Left renal pelvis (tissue), 4 donors: ENCODE results near the gene POU6F2. TPM values are rescaled to one million over a fixed set of nuclear protein-coding genes. Genes with fewer than 3 reads are reported as not detected.
"Not testable (repeated sequence)": the region's sequence is repeated elsewhere in the genome, so short reads cannot be mapped to it uniquely, and the experiment has no call there.

Experiments
- DNase-seq, 4 donors: peaks; one replicate each; pipeline ENCODE4 v3.0.0-alpha.2; 2013; ENCODE audit warnings: low read depth in 4 of 4, low spot score in 3 of 4
- polyA plus RNA-seq, 4 donors: library from polyadenylated mRNA; unstranded; fragments of 120-200 nt; gene quantifications; one replicate each; pipeline ENCODE4 v1.2.1, GENCODE V29; 2013; ENCODE audit not compliant: insufficient read length in 4 of 4

Gene POU6F2
- polyA plus RNA-seq, result under 1 TPM; 0.03 to 0.33 (median 0.15) TPM

DNA sequence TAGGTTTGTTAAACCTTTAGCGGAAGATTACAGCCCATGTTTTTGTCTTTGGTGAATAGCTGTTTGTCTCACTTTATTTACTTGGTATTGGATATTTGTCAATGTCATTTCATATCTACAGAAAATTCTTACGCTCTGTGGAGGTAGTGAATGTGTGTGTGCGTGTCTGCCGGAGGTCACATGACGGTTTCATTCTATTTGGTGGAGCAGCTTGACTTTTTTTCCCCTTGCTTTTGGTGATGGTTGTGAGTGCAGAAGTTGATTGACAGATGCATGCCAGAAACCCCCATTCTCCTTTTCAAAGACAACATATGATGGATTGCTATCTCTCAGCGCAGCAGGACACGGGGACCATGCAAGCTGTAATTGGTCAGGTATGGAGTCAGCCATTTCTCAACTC is at the start of gene POU6F2:
Gene POU6F2, plus strand, starts transcription at position 225 of the 400 bp plus-strand sequence. Its CDS starts 45 bp downstream, at position 270.
- DNase-seq, result no peak

DNA sequence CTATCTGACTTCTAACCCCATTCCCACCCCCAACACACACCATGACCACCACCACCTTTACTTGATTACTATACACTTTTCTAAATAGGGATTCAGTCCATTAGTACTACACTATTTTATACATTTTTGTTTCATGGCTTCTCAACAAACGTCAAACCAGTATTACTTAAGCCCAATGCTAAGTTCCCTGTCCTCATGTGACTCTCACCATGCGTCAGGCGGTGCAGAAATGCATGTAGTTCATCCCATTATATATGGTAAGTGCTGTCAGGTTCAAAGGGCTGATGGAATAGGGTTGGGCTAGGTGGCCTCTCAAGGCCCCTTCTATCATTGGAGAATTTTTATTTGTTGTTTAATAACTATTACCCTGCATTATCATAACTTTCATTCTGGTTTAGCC is 49.2 kb upstream of the POU6F2 start:
- DNase-seq, result no peak

- DNase-seq, result no peak
Observed at GRCh38 chr7:38929460-38930171, 48.1 kb upstream of the POU6F2 start.

GRCh38 chr7:38932509-38933168 is 45.1 kb upstream of the POU6F2 start:
- peak in 3 of 4 donors; percentile 39 to 50 (median 41) for DNase-seq

DNA sequence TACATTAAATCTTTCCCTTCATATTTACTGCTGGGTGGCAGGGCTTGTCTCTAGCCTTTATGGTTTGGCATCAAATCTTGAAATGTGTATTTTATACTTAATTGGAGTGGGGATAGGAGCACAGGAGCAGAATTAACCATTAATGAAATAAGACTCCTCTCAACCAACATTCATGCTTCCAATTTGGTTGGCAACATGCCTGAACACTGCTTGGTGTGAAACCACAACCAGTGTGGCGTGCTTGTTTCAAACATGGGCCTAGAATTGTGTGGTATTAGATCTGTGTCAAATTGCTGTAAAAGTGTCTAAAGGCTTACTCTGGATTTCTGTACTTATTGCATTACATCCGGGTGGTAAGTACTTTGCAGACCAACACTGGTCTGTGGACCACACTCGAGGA is 43.7 kb upstream of the POU6F2 start:
- no peak for DNase-seq

DNA sequence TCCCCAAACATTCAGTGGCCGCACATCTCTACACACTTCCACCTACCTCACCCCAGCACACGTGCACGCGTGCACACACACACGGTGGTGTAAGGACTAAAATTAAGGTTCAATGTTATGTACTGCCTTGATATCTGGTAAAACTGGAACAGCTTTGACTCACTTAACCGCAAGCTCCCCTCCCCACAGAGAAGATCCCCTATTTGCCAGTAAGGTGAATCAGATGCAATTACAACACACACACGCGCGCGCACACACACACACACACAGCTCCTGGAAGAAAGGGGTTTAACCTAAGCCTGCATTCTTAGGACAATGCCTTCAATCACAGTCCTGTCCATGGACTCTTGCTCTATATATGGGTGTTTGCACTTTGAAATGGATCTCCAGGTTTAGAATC is 43.2 kb upstream of the POU6F2 start:
- DNase-seq, result no peak

GRCh38 chr7:38936641-38937040 is 41.1 kb upstream of the POU6F2 start:
- DNase-seq, result no peak

GRCh38 chr7:38938001-38938485 is 39.7 kb upstream of the POU6F2 start:
- DNase-seq, result no peak

DNA sequence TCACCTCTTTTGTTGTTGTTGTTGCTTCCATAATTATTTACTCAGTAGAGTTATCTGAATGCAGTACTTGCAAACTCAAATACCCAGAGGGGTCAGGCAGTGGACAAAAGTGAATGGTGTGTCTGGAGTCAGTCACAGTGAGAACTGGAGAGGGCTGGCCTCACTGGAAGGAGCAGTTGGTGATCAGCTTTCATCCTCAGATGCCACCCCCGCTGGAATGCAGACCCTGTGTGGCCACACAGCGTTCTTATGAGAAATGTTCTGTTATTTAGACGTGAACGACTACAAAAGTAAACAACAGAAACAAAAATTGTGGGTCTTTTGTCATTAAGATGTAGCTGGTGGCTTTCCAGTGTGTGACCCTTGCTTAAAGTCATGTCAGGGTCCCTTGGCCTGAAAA is 39.1 kb upstream of the POU6F2 start:
- no peak for DNase-seq

DNA sequence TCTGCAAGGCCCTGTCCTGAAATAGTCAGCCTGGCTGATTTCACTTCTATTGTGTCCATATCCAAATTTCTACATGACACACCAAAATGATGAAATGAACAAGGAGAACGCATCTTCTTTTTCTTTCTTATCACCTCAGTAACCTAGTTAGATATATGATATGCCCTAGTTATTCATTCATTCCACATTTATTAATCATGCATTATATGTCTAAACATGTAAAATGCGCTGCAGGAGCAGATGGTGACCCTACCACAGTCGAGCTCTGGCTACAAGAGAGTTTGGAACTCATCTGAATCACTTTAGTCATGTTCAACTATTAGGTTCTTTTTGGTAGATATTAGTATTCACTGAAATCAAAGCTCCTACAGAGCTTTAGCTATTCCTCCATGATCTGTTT is 36.9 kb upstream of the POU6F2 start:
- no peak for DNase-seq

DNA sequence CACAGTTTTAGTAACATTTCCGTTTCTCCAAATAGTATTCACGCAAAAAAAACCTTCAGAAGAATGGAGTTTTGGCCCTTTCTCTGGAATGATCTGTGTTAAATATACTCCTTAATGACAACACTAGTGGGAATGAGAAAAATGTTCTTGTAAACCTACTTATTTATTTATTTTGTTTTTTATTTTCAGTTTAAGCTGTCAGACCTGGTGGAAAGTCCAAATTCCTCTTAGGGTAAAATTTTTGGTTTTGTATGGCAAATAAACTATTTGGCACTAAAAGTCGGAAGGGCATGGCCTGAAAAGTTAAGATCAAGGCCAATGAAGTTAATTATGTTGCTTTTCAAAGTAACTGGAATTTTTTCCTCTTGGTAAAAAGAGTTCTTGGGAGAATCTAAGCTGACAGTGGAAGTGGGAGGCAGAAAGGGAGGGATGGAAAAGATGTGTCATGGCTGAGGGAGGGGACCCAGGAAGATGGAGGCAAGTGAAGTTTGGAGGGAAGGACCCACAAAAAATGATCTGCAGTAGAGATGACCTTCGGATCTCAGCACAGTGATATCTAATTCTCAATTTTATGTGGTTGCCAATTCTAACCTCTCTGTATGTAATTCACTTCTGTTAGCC is 35.2 kb upstream of the POU6F2 start:
- no peak for DNase-seq

- DNase-seq, result not testable (repeated sequence)
Observed at GRCh38 chr7:38947541-38947940, 30.2 kb upstream of the POU6F2 start.

DNA sequence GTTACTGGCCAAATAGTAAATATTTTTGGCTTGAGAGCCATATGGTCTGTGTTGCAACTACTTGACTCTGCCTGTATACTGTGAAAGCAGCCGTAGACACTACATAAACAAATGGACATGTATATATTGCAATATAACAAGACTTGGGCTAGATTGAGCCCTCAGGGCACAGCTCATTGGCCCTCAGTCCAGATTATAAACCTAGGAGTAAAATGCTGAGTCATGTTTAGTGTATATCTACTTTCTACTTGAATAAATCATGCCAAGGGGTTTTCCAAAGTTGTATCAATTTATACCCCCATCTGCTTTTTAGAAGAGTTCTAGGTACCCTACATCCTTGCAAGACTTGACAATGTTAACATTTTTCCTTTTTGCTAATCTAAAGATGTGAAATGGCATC is 27.4 kb upstream of the POU6F2 start:
- no peak for DNase-seq

DNA sequence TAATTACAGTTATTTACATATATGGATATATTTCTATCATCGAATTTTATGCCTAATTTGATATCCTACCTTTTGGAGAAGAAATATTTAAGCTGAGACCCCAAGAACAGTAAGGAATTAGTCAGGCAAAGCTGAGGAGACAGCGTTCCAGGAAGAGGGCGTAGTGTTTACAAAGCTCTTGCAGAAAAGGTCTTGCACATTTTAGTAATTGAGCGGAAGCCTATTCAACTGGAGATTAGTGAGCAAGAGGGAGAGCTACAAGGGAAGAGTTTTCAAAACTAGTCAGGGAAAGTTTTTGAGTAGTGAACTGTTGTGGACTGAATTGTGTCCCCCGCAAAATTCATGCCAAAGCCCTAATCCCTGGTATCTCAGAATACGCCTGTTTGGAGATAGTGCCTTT is 26.5 kb upstream of the POU6F2 start:
- no peak for DNase-seq

DNA sequence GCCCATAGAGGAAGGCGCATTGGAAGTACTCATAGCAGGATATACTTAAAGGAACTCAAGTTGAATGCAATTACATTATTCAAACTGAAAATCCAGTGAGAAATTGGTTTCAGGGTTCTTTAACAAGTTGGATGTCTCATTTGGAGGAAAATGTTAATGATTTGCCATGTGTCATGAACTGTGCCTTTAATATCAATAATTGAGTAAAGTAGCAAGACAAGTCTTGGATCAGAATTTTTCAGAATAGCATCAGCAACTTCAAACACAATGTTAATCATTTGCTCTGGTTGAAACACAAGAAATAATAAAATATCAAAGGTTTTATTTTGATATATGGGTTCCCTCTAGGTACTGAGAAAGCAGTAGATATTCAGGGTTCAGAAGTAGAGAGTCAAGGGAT is 24.5 kb upstream of the POU6F2 start:
- no peak for DNase-seq

- no peak for DNase-seq
Observed at GRCh38 chr7:38953971-38954370, 23.7 kb upstream of the POU6F2 start.

- DNase-seq, result no peak
Observed at GRCh38 chr7:38955892-38956291, 21.8 kb upstream of the POU6F2 start.

DNA sequence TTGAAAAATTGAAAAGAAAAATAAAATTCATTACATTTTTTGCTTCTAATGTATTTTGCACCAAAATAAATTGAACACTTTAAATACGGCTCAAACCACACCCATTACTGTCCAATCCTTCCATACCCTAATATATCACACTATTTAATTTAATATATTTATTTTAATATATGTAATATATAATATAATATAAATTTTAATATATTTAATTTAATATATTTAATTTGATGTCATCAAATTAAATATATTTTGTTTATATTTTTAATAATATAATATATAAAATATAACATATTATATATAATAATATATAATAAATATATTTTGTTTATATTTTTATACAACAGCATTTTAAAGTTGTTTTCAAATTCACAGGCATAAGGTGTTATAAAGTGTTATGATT is 15.7 kb upstream of the POU6F2 start:
- no peak for DNase-seq

GRCh38 chr7:38964921-38965320 is 12.8 kb upstream of the POU6F2 start:
- DNase-seq, result no peak

DNA sequence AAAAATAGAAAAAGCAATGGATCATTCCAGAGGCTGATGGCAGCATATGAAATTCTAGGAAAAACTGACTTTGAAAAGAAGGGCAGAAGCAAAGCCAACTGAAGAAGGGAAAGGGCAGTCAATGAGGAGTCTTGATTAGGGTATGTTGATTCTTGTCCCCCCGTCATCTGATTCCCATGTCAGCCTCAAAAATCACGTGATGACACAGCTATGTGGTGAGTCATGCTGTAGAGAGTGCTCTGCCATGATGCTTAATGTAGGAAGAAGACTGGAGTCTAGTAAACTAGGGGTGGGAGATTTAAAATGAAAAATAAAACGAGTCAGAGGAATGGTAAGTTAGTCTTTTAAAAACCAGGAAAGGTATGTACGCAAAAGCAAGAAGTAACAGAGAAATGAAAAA is 3.9 kb upstream of the POU6F2 start:
- no peak for DNase-seq

DNA sequence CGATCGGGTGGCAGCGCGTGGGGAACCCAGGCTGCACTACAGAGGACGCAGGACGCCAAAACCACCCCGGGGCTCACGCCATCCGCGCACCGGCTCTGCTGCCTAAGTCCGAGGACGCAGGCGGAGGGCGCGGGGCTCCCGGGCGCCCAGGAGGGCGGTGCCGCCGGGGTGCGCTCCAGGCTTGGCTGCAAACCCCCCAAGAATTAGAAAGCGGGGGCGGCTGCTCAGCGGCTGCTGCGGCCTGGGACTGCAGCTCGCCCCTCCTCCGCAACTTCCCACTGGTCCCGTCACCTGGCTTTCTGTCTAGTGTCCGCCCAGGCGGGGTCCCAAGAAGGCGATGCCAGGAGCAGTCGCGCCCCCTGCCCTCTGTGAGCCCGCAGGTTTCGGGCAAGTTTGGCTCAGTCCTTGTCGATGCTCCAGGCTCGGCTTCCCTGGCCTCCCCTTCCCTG is 1.7 kb upstream of the POU6F2 start:
- DNase-seq, result peak in 1 of 4 donors; percentile 6

DNA sequence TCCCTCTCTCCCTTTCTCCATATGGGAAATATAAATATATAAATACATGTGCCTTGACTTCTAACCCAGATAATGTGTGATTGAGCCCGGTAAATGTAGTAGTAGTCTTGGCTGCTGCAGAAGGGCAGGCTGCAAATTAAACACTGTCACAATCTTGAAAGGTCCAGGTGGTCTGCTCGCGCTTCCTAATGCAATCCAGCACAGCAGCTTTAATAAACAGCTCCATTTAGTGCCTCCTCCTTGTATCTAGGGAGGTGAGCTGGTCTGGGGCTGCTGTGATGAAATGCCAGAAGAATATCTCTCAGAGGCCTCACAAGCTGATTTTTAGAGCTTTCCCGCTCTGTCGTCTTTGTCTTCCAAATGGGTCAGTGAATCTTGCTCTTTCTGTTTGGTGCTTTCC is 782 bp downstream of the POU6F2 start:
- no peak for DNase-seq
